ENCODE results near the gene DNASE1L1. TPM values are rescaled to one million over a fixed set of nuclear protein-coding genes. Genes with fewer than 3 reads are reported as not detected.
A peak's percentile ranks its signal among the peaks of the same experiment; 100 is the strongest.

Gene DNASE1L1
- polyA plus RNA-seq, 1 donor (not counting 4 experiments of a cell fraction or from before 2014, with no cell fraction given), result 17.1 TPM

DNA sequence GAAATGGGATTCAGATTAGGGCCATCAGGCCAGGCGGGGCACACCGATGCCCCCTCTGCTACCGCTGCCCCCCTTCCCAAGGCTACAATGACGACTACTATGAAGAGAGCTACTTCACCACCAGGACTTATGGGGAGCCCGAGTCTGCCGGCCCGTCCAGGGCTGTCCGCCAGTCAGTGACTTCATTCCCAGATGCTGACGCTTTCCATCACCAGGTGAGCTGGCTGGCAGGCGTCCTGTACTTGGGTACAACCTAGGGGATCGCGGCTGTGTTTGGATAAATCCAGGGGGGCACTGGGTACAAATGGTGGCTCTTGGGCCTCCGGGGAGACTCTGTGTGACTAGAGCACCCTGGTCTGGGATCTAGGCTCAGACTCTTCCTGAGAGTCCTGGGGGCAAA, 28.9 kb downstream of the DNASE1L1 start:
- Histone ChIP-seq H3K36me3 (ENCODE audit: control insufficient read depth in 2 of 2, extremely low read depth in 1 of 2, insufficient read depth in 2 of 2, low read length in 2 of 2) (peaks cover 1 to 10% of the 10 kb centered on the region in 2 experiments), H3K27me3 (ENCODE audit: control insufficient read depth, extremely low read depth, insufficient read depth, low read length) (no peaks in the 10 kb centered on the region), H4K20me1 (ENCODE audit: control insufficient read depth, extremely low read depth, insufficient read depth, low read length) (no peaks in the 10 kb centered on the region), H2AFZ (ENCODE audit: control insufficient read depth, low read length) (no peak overlapping the region), H3K4me2 (ENCODE audit: control insufficient read depth, extremely low read depth, insufficient read depth, low read depth, low read length) (peak overlapping the region; percentile 68), H3K79me2 (ENCODE audit: control insufficient read depth, insufficient read depth, low read length) (peaks cover 13% of the 10 kb centered on the region), H3K9me3 (ENCODE audit: control insufficient read depth, low read depth, low read length) (no peaks in the 10 kb centered on the region), H3K27ac (ENCODE audit: control insufficient read depth, insufficient read depth, low read length) (peak overlapping the region; percentile 83), H3K4me1 (ENCODE audit: control insufficient read depth, extremely low read depth, insufficient read depth, low read length) (peaks cover 10% of the 10 kb centered on the region), H3K9me1 (ENCODE audit: control insufficient read depth, extremely low read depth, insufficient read depth, low read length) (no peaks in the 10 kb centered on the region), H3K4me3 (ENCODE audit: control insufficient read depth in 2 of 3, extremely low read depth in 1 of 3, insufficient read depth in 2 of 3, low read depth in 1 of 3, low read length in 3 of 3) (peak overlapping the region; percentile 68 to 85 (median 70)), H3K9ac (ENCODE audit: control insufficient read depth, extremely low read depth, insufficient read depth, low read length) (peak overlapping the region; percentile 93)
- TF ChIP-seq CTCF (optimal IDR thresholded peaks at IDR 0.05 in 1 of 3, IDR thresholded peaks at IDR 0.05 in 1 of 3, conservative IDR thresholded peaks at IDR 0.05 in 1 of 3; ENCODE audit: extremely low read depth in 1 of 3, insufficient read depth in 2 of 3, low read length in 3 of 3) (no peak), EZH2 (IDR thresholded peaks at IDR 0.05; ENCODE audit: low read length) (no peak)
- dilution Hi-C loops (cut with MboI; ENCODE audit: extremely low pct_ligation_motif_present, low sequenced_read_pairs), result no loop called here
- DNase-seq (ENCODE audit: low read depth, low spot score), result no peak
- FAIRE-seq, result no peak

GRCh38 chrX:154379569-154379951, 29.5 kb downstream of the DNASE1L1 start:
- Histone ChIP-seq H3K9me3 (ENCODE audit: control insufficient read depth, low read depth, low read length) (no peaks in the 10 kb centered on the region), H4K20me1 (ENCODE audit: control insufficient read depth, extremely low read depth, insufficient read depth, low read length) (no peaks in the 10 kb centered on the region), H3K27me3 (ENCODE audit: control insufficient read depth, extremely low read depth, insufficient read depth, low read length) (no peaks in the 10 kb centered on the region), H3K9me1 (ENCODE audit: control insufficient read depth, extremely low read depth, insufficient read depth, low read length) (no peaks in the 10 kb centered on the region), H3K36me3 (ENCODE audit: control insufficient read depth in 2 of 2, extremely low read depth in 1 of 2, insufficient read depth in 2 of 2, low read length in 2 of 2) (peaks cover 1 to 10% of the 10 kb centered on the region in 2 experiments), H3K27ac (ENCODE audit: control insufficient read depth, insufficient read depth, low read length) (peak overlapping the region; percentile 83), H3K4me3 (ENCODE audit: control insufficient read depth in 2 of 3, extremely low read depth in 1 of 3, insufficient read depth in 2 of 3, low read depth in 1 of 3, low read length in 3 of 3) (peak overlapping the region; percentile 68 to 85 (median 70)), H3K4me1 (ENCODE audit: control insufficient read depth, extremely low read depth, insufficient read depth, low read length) (peaks cover 14% of the 10 kb centered on the region), H3K9ac (ENCODE audit: control insufficient read depth, extremely low read depth, insufficient read depth, low read length) (peak overlapping the region; percentile 93), H3K4me2 (ENCODE audit: control insufficient read depth, extremely low read depth, insufficient read depth, low read depth, low read length) (peak overlapping the region; percentile 68), H3K79me2 (ENCODE audit: control insufficient read depth, insufficient read depth, low read length) (peaks cover 13% of the 10 kb centered on the region), H2AFZ (ENCODE audit: control insufficient read depth, low read length) (no peak overlapping the region)
- TF ChIP-seq CTCF (optimal IDR thresholded peaks at IDR 0.05 in 1 of 3, IDR thresholded peaks at IDR 0.05 in 1 of 3, conservative IDR thresholded peaks at IDR 0.05 in 1 of 3; ENCODE audit: extremely low read depth in 1 of 3, insufficient read depth in 2 of 3, low read length in 3 of 3) (no peak), EZH2 (IDR thresholded peaks at IDR 0.05; ENCODE audit: low read length) (no peak)
- DNase-seq (ENCODE audit: low read depth, low spot score) (no peak), FAIRE-seq (no peak)
- dilution Hi-C loops (cut with MboI; ENCODE audit: extremely low pct_ligation_motif_present, low sequenced_read_pairs), result no loop called here

Measured in keratinocyte (primary cell).